EL (cell line): ENCODE measurements around the gene SHCBP1L.
A peak's percentile ranks its signal among the peaks of the same experiment; 100 is the strongest.

Experiments
- DNase-seq: peaks from one replicate; pipeline ENCODE4 v3.0.0-alpha.2; 2016

SHCBP1L gene

DNA sequence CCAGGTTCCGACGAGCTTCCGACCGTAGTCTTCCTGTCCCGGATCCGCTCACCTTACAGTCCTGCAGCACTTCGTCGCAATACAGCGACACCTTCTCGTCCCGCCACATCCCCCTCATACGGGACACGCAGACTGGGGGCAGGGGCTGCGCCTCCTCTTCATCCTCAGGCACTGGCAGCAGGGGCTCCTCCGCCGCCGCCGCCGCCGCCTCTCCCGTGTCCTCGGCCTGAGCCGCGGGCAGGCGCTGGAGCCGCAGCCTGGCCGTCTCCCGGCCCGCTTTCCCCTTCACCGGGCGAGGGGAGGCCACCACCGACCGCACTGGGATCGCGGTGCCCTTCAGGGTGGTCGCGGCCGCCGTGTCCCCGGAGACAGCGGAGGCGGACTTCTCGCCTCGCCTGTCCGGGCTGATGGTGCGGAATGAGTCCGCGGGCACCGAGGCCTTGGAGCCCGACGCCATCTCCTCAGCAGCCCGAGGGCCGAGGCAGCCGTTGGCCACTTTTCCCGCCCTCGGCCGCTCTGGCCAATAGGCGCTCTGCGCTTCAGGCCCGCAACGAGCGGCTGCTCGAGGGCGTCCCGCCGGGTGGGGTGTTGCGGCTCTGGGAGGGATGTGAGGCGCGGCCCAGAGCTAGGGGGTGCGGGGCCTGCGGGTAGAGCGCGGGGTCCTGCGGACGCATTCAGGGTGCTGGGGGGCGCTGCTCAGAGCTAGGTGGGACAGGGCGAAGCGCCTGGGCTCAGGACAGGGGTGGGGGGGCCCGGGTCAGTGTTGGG, at the start of gene SHCBP1L:
Gene SHCBP1L (minus strand): TSS at position 490 of the 768 bp plus-strand sequence. CDS start 33 bp downstream, at position 457.
- no peak for DNase-seq

DNA sequence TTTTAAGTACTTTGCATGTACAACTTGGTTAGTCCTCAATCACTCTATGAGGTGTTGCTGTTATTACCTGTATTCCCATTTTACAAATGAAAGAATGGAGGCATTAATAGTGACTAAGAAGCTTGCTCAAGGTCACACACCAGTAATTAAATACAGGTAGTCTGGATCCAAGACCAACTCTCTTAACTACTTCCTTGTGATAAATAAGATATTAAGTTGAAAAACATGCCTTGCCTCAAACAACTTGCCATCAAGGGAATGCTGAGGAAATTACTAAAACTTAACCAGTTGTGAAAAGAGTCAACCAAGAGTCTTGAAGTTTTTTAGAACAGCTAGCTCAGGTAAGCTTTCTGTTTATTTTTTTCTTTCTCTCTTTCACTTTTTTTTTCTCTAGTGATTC, 49.3 kb upstream of the SHCBP1L start:
- no peak for DNase-seq

DNA sequence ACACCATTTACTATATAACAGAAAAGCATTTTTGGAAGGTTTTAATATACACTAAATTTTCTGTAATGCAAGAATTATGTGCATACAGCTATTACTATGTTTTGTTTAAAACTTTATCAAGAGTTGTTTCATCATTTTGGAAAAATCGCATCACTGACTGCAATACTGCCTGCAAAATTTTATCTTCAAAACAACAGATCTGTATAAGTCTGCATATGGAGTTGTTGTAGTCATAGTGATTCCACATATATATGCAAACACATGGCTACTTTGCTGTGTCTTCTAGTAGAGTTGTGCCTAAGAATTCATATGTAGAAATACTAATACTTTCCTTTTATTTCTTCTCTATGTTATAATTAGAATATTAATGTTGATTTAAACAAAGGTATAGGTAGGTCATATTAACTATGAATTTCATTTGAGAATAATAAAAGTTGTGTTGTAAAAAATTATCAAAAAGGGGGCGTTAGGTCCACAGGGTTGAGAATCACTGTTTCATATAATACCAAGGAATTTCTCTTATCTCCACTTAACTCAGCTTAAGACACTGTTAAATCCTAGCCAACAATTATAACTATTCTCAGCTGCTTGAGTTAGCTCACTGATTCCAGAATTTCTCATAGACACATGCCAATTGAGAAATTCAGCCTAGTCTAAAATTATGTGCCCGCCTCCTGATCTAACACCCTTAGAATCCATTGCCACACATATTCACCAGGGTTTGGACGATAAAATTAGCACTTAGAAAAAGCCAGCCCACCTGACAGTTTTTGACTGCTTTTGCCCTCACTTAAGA, 47.4 kb upstream of the SHCBP1L start:
- DNase-seq, result no peak

DNA sequence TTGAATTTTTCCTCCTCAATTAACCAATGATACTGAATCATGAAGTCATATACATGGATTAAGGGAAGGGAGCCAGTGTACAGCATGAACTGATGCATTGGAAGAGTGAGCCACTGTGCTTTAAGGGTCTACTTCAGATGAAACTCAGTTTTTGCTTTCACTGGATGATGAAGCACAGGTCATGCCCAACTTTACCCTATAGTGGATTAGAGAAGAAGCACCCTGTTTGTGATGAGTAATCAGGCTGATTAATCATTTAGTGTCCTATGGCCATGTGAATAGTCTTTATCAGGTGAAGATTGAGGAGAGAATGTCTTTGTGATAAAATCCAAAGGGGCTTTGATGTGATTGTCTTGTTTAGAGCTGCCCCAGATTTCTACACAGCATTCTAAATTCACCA, 45.5 kb upstream of the SHCBP1L start:
- DNase-seq, result no peak

DNA sequence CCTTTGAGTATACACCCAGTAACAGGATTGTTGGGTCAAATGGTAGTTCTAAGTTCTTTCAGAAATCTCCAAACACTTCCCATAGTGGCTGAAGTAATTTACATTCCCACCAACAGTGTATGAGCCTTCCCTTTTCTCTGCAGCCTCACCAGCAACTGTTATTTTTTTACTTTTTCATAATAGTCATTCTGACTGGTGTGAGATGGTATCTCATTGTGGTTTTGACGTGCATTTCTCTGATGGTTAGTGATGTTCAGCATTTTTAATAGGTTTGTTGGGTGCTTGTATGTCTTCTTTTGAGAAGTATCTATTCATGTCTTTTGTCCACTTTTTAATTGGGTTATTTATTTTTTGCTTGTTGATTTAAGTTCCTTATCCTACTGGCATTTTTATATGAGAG, 43.9 kb upstream of the SHCBP1L start:
- peak; percentile 43 for DNase-seq

DNA sequence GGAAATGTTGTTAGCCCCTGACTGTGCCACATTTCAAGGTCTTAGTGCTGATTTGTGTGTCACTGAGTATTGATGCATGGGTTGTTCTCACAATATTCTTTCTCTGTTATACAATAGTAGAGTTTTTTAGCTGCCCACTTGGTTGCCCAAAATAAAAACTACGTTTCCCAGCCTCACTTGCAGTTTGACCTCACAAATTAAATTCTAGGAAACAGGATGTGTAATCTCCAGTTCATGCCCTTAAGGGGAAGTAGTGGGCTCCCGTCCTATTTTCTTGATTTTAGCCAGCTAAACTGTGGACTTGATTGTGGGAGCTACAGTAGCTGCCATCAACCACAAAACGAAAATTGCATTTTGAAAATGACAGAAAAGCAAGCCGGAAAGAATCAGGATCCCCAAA, 42.9 kb upstream of the SHCBP1L start:
- no peak for DNase-seq

DNA sequence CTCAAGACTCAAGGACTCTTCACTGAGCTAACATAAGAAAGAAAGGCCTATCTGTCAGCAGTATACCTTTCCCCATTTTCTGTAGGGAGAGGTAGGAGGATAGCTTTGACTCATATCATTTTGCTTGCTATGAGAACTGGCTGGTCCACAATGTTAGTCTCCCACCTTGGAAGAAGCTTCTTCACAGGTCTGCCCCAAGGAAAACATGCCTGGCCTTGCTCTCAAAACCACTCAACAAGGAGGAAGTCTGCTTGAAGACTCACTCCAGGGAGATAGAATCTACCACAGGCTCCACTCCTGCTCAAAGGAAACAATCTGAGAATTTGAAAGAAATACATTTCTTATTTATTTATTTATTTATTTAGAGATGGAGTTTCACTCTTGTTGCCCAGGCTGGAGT, 40.8 kb upstream of the SHCBP1L start:
- no peak for DNase-seq

DNA sequence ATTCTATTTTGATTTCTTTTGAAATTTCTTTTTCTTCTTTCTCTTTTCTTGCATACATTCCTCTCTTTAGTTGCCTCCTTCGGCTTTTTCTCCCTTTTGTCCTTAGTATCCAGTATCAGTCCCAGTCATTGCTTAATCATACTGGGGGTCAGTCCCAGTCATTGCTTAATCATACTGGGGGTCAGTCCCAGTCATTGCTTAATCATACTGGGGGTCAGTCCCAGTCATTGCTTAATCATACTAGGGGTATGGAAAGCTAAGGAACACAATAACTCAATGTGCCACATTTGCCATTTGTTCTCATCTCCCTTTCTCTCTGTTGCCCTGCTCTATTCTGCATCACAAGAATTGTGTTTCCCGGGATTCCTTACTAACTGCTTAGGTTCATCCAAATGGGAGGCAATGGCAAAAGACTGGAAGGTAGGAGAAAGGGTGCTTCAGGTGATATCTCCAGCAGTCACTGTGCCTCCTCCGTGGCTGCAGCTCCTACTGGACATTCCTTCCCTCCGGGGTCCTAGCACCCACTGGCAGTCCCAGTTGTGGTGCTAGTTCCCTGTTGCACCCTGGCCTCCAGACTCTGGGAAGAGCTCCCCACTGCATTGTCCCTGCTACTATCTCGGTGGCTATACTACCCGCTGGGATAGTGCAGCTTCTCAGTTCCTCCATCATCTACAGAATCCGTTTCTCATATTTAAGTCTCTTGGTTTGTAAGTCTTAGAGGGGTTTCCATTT, 37.6 kb upstream of the SHCBP1L start:
- peak; percentile 61 for DNase-seq

DNA sequence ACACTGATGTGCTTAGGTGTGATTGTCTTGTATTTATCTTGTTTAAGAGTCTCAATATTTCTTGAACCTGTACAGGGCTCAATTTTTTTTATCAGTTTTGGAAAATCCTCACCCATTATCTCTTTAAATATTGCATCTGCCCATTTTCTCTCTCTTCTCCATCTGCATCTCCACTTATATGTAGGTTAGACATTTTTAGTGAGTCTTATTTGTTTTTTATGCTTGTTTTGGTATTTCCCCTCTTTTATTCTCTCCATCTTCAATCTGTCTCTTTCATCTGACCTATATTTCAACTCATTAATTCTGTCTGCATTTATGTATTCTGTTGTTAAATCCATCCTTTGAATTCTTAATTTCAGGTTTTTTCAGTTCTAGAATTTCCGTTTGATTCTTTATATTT, 32.9 kb upstream of the SHCBP1L start:
- no peak for DNase-seq

DNA sequence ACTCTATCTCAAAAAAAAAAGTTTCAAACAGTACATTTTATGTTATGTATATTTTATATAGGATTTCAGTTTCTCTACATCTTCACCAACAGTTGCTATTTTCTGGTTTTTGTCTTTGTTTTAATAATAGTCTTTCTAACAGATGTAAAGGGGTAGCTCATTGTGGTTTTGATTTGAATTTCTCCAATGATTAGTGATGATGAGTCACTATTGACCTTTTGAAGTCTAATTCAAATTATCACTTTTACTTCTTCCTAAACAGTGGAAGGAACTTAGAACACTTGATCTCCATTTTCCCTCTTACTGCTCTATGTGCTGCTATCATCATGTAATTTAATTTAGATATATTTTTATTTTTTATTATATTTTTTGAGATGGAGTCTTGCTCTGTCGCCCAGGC, 31.7 kb upstream of the SHCBP1L start:
- no peak for DNase-seq

DNA sequence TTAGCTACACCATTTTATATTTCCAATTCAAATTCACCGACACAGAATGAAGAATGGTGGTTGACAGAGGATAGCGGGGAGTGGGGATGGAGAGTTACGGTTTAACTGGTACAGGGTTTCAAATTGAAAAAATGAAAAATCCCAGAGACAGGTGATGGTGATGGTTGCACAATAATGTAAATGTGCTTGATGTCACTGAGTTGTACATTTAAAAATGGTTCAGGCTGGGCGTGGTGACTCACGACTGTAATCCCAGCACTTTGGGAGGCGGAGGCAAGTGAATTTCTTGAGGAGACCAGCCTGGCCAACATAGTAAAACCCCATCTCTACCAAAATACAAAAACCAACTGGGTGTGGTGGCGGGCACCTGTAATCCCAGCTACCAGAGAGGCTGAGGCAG, 31.2 kb upstream of the SHCBP1L start:
- no peak for DNase-seq

DNA sequence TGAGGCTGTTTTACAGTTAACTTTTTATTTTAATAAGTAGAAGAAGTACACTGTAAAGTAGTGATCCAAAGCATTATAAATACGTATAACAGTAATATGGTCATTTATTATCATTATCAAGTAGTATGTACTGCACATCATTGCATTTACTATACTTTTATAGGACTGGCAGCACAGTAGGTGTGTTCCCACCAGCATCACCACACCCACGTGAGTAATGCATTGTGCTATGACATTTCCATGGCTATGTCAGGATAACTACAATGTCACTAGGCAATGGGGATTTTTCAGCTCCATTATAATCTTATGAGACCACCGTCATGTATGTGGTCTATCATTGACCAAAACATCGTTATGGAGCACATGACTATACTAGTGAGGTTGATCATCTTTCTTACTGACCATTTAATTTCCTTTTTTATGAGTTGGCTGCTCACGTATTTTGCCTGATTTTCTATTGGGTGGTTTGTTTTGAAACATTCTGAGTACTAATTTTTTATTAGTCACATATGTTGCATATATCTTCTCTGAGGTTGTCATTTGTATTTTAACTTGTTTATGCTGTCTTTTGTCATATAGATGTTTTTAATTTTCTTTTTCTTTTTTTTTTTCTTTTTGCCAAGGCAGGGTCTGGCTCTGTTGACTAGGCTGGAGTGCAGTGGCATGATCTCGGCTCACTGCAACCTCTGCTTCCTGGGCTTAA, 25.3 kb upstream of the SHCBP1L start:
- DNase-seq, result no peak

DNA sequence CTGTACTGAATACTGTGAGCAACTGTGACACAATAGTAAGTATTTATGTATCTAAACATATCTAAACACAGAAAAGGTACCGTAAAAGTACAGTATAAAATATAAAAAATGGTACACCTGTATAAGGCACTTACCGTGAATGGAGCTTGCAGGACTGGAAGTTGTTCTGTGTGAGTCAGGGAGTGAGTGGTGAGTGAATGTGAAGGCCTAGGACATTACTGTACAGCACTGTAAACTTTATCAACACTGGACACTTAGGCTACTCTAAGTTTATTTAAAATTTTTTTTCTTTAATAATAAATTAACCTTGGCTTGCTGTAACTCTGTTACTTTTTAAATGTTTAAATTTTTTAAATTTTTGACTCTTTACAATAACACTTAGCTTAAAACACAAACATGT, 24.5 kb upstream of the SHCBP1L start:
- no peak for DNase-seq

DNA sequence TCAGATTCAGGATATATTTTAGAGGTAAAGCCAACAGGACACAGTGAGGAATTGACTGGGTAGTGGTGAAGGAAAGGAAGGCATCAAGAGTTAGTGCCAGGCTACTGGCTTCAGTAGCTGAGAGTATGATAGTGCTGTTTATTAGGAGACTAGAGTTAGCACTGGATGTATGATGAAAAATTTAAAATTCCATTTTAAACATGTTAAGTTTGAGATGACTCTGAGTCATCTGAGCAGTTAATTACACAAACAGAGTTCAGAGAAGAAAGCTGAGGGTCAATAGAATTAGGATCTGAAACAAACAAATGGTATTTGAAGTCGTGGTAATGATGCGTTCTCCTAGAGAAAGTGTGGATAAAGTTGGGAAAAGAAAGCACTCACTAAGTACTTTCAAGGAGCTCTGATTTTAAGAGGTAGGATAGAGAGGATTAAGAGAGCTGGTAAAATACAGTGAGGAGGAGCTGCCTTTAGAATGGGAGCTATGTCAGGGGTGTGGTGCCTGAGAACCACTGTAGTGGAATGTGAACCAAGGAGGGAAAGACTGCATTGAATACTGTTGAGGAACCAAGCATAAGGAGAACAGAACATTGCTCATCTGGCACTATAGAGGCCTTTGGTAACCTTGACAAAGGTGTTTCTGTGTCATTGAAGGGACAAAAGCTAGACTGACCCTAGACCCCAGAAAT, 21.7 kb upstream of the SHCBP1L start:
- no peak for DNase-seq

DNA sequence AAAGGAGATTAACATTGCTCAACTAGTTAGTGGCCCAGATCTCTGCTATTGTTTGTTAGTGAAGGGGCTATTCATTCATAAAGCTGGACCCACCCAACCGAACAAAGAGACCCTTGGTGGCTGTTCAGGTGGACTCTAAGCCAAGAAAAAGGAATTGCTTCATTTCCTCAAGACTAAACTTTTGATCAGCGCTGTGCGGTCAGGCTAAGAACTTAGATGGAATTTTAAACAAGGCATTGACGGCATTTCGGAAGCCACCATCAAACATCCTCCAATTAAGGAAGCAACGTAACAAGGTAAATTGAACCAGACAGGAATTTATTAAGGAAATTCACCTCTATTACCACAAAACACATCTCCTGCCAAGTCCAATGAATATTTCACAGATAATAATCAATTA, 19.9 kb upstream of the SHCBP1L start:
- no peak for DNase-seq

DNA sequence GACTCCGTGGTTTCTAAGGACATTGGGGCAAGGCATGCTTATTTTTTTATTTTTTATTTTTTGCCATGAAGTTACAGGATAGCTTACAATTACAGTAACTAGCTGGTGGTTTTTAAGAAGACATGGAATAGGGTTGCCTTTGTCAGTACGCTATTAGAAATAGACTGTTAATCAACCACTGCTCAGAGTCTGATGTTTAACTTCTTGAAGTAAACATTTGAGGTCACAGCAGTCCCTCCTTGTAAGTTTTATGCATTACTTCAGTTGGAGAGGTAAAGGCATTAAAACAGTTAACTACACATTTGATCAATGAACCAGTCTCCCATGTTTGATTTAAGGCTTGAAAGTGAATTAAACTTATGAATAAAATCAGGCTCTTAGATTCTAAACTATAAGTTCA, 19.3 kb upstream of the SHCBP1L start:
- no peak for DNase-seq

DNA sequence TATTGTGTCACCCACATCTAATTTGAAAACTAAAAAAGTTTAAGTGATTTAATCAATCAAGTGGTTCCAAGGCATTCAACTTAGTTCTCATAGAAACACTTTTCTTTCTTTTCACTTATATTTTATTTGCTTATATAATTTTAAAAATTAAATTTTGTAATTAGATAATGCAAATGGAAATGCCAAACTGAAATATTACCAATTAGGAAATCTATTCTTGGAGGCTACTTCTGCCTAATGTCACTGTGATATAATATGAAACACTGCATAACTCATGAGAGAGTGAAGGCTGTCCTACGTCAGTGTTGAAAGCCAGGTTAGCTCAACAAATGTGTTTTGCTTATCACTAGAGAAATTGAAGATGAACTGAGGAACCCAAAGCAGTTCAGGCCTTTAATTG, 18.3 kb upstream of the SHCBP1L start:
- no peak for DNase-seq

DNA sequence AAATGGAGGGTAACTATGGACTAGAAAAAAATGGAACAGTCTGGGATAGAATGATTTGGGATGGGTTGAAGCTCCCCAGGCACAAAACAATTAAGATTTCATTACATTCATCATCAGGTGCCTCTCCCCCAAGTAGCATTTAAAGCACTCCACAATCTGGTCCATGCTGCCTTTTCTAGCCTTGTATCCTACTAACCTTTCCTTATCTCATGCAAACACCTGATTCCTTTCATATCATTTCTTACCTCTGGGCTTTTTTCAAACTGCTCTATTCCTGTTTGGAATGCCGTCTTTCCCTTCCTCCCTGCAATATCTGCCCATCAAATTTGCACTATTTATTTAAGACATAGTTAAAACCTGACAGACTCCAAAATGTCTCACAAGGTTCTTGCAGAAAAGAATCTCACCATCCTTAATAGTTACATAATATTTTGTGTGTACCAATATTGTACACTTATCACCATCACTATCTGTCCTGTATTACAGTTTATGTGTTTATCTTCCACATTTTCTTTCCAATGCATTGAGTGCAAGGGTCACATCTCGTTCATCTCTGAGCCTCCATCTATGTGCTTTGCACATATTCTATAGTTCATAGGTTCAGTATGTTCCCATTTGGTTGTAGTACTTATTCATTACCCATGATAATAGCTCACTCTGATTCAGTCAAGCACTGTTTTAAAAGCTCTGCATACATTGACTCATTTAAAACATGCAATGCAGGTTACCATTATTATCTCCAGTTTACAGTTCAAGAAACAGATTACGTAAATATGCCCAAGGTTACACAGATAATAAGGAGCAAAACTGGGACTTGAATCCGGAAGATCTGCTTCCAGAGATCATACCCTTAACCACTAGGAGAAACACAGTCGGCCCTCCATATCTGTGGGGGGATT, 16.1 kb upstream of the SHCBP1L start:
- no peak for DNase-seq

DNA sequence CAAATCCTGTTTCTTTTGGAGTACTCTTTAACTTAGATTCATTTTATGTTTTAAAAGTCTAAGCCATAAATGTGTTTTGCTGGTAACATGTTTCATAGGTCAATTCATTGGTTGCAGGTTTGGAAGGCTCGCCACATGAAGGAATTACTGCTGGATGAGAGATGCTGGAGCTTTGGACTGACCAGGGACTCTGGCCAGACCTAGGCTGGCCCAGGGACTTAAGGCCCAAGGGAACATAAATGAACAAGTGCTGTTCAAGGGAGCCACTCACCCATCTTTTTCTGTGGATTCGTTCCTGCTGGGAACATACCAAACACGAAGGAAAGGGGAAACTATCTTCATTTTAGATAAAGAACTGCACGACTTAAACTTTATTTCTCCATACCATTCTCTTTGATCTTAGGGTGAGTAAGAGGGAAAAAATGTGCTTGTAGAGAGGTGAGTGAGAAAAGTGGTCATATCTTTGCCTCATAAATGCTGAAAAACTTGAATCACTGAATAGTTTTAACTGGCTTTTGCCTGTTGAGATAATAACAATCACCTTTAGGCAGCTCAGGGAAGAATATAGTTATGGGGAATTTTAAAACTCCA, 15.3 kb upstream of the SHCBP1L start:
- peak; percentile 46 for DNase-seq

DNA sequence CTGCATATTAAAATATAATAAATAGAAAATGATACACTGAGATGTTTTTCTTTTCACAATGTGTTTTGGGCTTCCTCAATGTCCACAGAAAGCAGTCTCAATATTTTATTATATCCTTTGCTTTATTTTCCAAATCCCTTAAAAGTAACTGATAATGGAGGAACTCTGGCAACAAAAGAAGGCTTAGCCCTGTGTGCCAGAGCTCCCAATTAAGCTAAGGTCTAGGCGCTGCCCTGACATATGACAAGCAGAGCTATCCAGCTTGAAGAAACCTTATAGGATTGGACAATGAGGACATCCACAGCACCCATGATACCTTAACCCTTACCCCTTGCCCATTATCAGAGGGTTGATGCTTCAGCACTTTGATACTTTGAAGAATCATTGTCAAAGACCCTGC, 12.9 kb upstream of the SHCBP1L start:
- no peak for DNase-seq

DNA sequence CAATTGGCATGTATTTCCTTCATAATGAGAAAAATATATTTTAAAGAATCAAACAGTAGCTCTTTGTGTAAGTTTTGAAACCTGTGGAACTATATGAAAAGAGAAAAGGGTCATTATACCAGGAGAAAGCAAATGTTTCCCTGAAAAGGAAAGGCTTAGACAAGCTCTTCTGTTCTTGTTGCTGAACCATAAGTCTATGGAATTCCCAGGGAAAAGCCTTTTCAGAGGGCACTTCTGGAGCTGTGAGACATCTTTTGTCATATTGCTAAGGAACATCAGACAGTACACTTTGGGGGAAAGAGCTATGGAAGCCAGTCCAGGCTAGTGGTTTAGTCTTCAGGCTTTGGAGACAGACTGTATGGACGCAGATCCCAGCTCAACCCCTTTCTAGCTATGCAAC, 12.1 kb upstream of the SHCBP1L start:
- no peak for DNase-seq
